ENCODE measurements around the gene TLE1.

TLE1 gene

DNA sequence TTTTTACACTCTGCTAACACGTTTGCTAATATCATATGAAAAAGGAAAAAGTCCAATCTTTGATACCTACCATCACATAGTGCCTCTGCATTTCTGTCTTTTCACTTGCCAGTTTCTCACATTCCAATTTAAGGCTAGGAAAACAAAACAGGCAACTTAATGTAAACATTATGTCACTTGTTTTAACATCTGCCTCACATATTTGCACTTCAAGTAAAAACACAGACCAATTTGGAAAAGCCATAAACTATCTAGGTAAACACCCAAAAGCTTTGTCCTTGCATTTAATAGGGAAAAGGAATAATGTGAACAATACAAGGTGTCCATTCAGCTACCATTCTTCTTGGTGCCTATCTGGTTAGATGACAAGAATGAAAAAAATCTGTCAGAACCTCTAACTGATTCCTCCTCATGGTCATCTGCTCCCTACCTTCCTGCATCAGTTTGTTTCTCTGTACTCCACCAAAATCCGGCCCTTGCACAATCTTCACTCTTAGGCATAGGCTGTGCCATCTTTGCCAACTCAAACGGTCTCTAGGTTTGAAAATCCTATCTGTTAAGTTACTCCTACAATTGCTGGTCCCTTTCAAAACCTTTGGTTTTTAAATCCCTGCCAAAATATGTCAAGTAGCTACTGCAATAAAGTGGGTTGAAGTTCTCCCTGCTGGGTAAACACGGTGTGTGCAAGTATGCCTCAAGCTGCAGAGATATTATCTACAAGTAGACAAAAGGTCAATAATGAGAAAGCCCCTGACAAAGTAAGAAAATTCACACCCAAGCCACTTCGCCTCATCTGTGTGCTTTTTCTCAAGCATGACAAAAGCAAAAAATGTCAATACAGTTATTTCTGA, 3.4 kb downstream of the TLE1 start:
- DNase-seq, result no peak

- no peak for DNase-seq
Observed at GRCh38 chr9:81684635-81685034, 4.7 kb downstream of the TLE1 start.

DNA sequence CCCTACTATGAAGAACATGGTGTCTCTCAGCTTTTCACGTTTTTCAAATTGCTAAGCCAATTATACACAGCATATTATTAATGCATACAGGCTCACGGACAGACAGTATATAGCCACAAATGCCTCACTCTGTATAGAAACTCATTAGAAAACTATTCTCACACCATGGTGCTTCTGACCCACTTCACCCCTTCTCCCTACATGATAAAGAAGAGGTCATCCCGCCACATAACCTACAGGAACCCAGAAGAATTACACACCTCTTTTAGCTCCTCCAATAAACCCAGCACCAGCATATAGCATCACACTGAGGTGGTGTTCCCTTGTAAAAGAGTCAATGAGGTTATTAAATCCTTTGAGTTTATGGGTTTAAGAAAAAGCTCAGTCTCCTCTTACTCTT, 5.6 kb downstream of the TLE1 start:
- DNase-seq, result no peak

DNA sequence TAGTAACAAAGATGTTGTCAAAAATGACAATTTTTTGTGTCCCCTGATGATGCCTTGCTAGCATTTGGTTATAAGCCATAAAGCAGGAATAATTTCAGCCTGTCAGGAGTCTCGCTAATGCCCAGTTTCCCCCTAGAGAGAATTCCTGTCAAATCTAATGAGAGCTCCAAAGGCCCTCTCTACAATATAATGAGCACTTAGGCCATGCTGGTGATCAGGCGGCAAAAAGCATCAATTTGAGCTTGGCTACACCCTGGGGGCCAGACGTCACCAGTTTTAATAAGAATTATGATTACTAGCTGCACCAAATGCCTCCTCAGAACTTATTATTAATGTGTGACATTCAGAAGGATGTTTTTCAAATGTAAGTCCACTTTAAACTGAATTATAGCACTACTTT, 6.1 kb downstream of the TLE1 start:
- no peak for DNase-seq

GRCh38 chr9:81682797-81683196, 6.5 kb downstream of the TLE1 start:
- no peak for DNase-seq

DNA sequence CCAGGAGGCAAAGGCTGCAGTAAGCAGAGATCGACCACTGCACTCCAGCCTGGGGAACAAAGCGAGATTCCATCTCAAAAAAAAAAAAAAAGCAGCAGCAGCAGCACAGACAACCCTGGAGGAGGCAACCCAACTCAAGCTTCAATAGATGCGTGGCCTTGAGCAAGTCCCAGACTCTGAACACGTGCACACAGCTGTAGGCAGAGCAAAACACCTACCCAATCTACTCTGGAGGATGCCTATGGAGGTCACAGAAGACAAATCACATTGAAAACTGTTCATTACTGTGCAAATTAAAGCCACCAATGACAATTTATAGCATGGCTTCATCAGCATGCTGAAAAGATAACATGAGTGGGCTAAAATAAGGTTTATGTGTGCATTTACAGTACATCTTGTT, 7.2 kb downstream of the TLE1 start:
- DNase-seq, result no peak

DNA sequence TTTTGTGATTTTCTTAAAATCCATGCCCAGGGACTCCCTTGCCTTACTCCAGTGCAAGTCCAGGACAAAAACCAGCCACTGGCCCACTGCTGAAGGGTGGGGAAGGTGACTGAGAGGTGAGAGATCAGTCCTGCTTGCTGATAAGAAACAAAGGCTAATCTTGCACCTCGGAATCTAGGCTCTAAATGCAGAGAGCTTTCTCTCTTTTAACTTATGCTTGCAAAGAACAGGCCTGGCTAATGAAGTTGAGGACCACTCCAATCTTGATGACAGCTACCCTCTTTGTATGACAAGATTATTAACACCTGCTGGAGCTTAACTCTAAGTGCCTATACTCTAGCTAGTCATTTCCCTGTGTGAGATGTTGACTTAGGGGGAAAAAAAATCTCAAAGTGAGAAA, 8.8 kb downstream of the TLE1 start:
- no peak for DNase-seq

DNA sequence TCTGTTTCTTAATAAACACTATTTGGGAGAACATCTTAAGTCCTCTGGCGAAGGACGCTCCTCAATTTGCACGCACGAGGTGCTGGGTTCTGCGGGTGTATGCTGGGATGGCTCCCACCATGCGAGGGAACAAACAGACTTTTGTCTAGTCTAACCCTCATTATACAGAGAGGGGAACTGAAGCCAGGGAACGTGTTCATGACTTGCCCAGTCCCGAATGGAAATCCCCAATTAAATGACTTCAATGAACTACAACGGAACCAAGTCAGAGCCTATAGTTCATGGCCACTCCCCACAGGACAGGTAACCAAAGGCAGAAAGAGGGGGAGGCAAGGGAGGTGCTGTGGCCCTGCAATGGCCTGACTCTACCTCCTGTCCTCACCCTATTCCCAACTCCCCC, 9.3 kb downstream of the TLE1 start:
- no peak for DNase-seq

- no peak for DNase-seq
Observed at GRCh38 chr9:81678088-81678487, 11.3 kb downstream of the TLE1 start.

DNA sequence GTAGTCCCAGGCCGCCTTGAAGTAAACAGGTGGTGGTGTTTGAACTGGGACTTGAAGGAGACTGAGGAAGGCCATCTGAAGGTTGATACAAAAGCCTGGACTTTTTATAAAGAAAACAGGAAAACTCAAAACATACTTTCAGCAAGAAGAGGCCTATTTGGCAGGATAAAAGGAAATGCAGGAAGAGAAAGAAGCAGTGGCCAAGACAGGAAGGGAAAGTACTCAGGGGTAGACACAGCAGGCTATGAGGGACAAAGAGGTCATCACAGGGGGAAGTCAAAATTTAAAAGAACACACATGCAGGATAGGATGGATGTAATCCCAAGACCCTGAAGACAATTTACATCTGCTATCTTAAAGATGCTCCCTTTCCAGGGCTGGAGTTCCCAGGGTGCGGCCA, 13.0 kb downstream of the TLE1 start:
- no peak for DNase-seq

DNA sequence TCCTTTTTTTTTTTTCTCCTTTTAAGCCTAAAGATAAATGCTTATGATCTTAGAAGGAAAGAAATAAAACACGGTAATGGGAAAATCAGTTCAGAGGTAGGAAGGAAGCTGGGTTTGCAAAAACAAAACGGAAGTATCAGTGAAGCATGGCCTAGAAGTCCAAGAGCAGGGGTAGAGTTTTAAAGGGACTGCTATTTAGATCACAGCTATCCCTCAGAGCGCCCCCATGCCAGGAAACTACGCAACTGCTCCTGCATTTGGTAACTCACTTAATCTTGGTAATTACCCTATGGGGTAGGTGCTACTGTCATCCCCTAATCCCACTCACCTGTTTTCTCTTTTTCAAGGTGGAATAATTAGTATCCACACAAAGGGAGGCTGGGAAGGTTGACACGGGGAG, 16.0 kb downstream of the TLE1 start:
- no peak for DNase-seq

GRCh38 chr9:81671880-81672280, 17.5 kb downstream of the TLE1 start:
- DNase-seq, result no peak

DNA sequence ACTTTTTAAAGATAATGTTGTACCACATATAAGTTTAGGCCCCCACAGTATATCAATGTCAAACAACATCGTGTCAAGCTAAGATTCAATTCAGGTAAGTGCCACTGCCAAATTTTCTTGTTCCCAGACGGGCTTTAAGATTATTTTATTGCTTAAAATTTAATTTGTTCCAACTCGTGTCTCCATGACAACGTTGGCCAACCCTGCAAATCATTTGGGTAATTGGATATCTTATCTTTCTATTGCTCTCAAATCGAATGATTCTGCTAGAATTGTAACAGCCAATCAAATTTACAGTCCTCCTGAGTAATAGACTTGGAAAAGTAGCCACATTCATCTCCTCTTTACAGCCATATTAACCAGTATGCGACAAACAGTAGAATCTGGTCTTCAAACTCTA, 19.5 kb downstream of the TLE1 start:
- no peak for DNase-seq

DNA sequence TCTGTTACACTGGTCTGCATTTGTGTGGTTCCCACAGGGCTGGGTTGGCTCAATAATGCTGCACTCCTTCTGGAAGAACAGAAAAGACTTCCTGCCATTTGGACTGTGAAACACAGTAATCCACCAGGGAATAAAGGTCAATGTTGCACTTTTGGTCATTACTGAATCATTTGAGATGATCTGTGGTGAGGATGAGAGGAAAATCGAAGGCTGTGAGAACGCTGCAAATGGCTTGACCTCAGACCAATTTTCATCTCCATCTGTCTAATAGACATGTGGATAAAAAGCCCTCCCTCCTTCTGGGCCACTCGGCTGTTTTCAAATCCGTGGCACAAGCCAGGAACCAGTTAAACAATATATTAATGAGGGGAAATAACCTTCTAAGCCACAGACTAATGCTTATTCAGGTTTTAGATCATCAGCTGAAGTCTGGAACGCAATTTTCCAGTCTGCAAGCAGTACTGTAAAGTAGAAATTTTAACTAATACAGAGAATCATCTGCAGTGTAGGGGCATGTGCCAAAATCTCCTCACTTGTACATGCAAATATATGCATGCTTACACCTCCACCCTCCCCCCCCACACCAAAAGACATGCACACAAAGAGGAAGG, 20.2 kb downstream of the TLE1 start:
- DNase-seq, result no peak

- DNase-seq, result no peak
Observed at GRCh38 chr9:81666123-81666522, 23.2 kb downstream of the TLE1 start.

DNA sequence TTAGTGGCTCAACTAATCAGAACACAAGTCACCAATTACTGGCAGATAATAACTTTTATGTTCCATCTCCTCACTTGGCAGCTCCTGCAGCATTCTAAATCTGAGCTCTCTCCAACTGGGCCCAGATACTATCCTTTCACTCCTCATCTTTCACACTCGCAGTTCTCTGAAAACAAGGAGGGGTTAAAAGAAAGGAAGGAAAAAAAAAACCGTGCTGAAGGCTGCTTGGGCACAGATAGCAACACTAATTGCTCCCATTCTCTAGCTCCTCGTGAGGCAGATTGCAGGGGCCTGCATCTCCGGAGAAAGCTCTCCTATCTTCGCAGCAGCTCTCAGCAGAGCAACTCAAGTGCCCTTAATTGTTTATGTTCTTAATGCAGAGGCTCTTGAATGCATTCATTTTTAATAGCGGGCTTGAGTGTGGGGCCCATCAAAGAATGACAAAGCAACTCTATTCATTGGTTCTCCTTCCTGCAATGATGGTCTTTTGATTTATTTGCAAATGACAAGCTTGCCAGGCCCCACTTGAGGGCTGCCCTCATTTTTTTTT, 23.9 kb downstream of the TLE1 start:
- no peak for DNase-seq

- no peak for DNase-seq
Observed at GRCh38 chr9:81664638-81665222, 24.6 kb downstream of the TLE1 start.

GRCh38 chr9:81661339-81661738, 28.0 kb downstream of the TLE1 start:
- DNase-seq, result no peak

GRCh38 chr9:81656871-81657337, 32.4 kb downstream of the TLE1 start:
- DNase-seq, result no peak

DNA sequence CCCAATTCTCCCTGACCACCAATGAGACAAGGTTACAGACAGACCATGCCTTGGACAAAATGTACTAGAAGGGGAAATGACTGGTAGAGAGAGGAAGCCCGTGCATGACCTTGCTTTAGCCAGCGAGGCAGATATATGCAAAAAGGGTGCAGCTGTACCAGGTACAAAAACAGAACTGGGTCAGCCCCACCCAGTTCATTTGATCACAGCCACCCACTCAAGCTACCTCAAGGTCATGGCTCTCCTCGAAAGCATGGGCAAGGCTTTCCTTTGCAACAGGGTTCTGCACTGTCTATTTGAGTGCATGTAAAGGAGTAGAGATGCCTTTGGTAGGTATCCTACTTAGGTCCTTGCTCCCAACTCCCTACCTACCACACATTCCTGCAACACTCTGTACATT, 33.3 kb downstream of the TLE1 start:
- DNase-seq, result no peak

GRCh38 chr9:81653240-81653639, 36.1 kb downstream of the TLE1 start:
- no peak for DNase-seq

DNA sequence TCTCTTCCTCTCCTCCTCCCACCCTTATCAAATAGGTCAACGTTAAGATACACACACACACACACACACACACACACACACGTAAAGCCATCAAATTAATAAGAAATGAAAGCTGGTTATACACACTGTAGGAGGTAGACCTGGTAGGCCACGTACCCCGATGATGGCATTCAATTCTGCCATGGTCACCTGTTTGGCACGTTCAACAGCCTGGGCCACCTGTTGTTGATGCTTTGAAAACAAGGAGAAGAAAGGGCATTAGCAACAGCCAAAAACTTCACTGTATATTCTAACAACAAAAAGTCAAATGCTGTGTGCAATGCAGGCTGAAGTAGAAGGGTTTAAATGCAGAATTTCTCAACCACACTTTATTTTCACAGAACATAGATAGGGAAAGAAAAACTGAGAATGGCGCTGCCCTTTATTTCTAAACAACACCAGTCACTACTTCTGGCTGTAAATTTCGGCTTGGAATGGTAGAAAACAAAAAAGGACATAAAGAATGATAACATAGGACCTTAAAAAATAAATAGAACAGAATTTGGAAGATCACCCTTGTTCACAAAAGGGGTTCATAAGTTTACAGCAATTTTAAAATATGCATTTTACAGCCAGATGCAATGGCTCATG, 37.2 kb downstream of the TLE1 start:
- no peak for DNase-seq
